Epithelial cell of esophagus (primary cell): Measurements from ENCODE around the gene RASGRP3.

Experiments
- DNase-seq: peaks from one replicate; pipeline ENCODE4 v3.0.0; 2010; ENCODE audit warnings: low read depth
- H3K4me3 ChIP-seq: 2 replicates; pipeline ENCODE4 v1.5.1; 2011; ENCODE audit warnings: mild to moderate bottlenecking, low read length, control low read depth
- CTCF ChIP-seq: IDR thresholded peaks from 2 replicates; pipeline ENCODE4 v1.5.1; 2011; ENCODE audit warnings: low read depth, mild to moderate bottlenecking, low read length, control low read depth, inconsistent platforms; ENCODE audit not compliant: insufficient read depth; ENCODE audit errors: missing control alignments

The RASGRP3 gene

GRCh38 chr2:33607905-33608304 is 131.5 kb downstream of the RASGRP3 start:
- H3K4me3 ChIP-seq, result no peak overlapping the region
- TF ChIP-seq CTCF, result no peak
- DNase-seq, result no peak

GRCh38 chr2:33614190-33614589 is 137.7 kb downstream of the RASGRP3 start:
- TF ChIP-seq CTCF, result no peak
- DNase-seq, result no peak
- no peak overlapping the region for H3K4me3 ChIP-seq
